HG03280 (cell line): ENCODE measurements around the gene R3HDM4.
"Not testable (repeated sequence)": the region's sequence is repeated elsewhere in the genome, so short reads cannot be mapped to it uniquely, and the experiment has no call there.

Experiments used
- ATAC-seq: cut with Tn5 transposase; IDR thresholded peaks from one replicate; pipeline ENCODE4 v1.9.1; 2021; ENCODE audit warnings: mild to moderate bottlenecking, moderate library complexity; ENCODE audit not compliant: unreplicated experiment

The R3HDM4 gene

DNA sequence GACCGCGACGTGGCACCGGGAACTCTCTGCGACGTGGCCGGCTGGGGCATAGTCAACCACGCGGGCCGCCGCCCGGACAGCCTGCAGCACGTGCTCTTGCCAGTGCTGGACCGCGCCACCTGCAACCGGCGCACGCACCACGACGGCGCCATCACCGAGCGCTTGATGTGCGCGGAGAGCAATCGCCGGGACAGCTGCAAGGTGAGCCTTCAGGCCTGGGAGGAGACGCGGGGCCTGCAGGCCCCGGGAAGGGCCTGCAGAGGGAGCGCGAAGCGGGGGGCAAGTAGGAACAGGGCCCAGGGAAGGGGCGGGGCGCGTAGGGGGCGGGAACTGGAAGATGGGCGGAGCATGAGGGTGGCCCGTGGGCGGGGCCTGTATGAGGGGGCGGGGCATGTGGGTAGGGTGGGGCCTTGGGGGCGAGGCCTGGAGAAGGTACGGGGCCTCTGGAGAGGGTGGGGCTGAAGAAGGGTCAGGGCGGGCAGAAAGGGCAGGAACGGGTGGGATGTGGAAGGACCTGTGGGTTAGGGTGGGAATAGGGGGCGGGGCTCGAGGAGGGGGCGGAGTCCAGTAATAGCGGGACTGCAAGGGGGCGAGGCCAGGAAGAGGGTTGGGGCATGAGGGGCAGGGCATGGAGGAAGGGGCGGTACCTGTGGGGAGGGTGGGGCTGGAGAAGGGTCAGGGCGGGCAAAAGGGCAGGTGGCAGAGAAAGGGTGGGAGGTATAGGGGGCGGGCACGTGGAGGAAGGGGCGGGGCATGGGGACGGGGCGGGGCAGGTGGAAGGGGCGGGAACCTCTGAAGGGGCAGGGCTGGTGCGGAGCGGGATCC lies 51.1 kb downstream of the R3HDM4 start:
- no peak for ATAC-seq

GRCh38 chr19:861141-861755 lies 51.8 kb downstream of the R3HDM4 start:
- no peak for ATAC-seq

DNA sequence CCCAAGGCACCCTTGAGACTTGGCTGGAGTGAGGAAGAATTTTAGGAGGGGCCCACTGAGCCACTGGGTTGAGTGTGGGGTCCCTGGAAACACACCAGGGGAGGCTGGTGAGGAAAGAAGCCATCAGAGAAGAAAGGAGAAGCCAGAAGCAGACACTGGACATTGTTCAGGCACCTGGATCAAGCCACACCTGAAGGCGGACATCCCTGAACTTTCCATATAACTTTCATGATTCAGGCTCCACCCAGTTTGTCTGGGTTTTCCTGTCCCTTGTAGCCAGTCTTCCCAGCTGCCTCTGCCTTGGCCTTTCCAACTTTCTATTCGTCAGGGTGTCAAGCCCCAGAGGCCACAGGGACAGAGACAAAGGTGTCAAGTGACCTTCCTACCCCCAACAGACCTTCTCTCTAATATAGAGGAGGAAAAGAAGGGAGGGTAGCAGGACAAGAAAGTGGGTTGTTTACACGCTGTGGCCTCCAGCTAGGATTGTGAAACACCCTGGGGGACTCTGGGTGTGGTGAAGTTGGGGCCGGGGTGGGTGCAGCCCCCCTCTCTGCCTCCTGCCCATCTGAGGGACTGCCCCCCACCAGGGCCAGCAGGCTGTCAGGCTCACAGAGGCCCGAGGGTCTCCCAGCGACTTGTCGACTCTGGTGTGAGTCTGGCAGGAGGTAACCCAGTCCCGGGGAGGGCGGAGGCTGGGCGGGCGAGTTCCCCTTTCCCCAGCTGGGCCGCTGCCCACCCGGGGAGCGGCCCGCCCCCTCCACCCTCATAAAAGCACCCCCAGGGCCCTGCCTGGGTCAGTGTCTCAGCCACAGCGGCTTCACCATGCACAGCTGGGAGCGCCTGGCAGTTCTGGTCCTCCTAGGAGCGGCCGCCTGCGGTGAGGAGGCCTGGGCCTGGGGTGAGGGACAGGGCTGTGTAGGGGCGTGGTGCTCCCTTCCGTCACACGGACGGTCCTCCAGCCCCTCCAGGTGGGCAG lies 53.9 kb downstream of the R3HDM4 start, which contains the start of gene CFD:
Gene CFD (plus strand): TSS at position 797 of the 976 bp plus-strand sequence. CDS start 26 bp downstream, at position 823.
- ATAC-seq, result no peak

- ATAC-seq, result no peak
These were observed 54.7 kb downstream of the R3HDM4 start for GRCh38 chr19:858284-858683.

- no peak for ATAC-seq
These were observed 57.4 kb downstream of the R3HDM4 start for GRCh38 chr19:855566-856120.

DNA sequence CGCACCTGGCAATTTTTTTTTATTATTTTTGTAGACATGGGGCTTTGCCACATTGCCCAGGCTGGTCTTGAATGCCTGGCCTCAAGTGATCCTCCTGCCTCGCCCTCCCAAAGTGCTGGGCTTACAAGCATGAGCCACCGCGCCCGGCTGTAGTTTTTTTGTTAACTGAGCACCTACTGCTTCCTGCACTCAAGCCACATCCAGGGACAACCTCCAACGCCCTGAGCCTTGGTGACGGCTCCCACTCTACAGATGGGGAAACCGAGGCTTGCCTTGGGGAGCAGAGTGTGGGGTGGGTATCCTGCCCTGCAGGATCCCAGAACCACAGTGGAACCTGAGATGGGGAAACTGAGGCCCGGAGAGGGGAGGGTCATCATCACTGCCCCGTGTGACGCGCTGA lies 57.9 kb downstream of the R3HDM4 start:
- no peak for ATAC-seq

DNA sequence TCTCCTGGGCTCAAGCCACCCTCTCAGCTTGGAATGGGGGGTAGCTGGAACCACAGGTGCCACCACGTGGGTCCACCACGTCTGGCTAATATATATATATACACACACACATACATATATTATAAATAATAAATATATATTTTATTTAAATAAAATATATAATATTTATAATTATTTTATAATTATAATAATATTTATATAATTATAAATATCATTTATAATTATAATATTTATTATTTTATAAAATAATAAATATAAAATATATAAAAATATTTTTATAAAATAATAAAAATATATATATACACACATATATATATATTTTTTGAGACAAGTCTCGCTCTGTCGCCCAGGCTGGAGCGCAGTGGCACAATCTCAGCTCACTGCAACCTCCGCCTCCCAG lies 58.5 kb downstream of the R3HDM4 start:
- no peak for ATAC-seq

DNA sequence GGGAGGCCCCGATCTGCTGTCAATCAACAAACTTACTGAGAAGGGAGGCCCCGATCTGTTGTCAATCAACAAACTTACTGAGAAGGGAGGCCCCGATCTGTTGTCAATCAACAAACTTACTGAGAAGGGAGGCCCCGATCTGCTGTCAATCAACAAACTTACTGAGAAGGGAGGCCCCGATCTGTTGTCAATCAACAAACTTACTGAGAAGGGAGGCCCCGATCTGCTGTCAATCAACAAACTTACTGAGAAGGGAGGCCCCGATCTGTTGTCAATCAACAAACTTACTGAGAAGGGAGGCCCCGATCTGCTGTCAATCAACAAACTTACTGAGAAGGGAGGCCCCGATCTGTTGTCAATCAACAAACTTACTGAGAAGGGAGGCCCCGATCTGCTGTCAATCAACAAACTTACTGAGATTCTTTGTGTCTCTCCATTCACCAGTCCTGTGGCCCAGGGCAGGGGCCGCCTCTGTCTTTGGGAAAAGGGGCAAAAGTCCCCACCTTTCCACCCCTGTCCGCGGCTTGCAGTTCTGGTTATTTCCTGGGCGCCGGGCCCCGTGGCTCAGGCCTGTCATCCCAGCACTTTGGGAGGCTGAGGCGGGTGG lies 59.3 kb downstream of the R3HDM4 start:
- not testable (repeated sequence) for ATAC-seq

GRCh38 chr19:853014-853585 lies 59.9 kb downstream of the R3HDM4 start:
- ATAC-seq, result no peak

DNA sequence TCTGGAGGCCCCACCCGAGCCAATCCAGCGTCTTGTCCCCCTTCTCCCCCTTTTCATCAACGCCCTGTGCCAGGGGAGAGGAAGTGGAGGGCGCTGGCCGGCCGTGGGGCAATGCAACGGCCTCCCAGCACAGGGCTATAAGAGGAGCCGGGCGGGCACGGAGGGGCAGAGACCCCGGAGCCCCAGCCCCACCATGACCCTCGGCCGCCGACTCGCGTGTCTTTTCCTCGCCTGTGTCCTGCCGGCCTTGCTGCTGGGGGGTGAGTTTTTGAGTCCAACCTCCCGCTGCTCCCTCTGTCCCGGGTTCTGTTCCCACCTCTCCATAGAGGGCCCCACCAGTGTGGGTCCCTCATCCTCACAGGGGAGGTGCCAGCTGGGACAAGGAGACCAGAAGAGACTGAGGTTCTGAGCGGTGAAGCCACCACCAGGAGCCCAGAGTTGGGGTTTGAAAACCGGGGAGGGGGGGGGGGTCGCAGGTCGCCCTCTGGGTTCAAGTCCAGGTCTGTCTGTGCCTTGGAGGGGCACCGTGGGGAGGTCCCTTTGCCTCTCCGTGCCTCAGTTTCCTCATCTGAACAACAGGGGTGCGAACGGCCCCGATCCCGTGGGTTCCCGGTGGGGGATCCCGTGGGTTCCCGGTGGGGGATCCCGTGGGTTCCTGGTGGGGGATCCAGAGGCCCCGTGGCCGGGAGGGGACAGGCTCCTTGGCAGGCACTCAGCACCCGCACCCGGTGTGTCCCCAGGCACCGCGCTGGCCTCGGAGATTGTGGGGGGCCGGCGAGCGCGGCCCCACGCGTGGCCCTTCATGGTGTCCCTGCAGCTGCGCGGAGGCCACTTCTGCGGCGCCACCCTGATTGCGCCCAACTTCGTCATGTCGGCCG lies 60.6 kb downstream of the R3HDM4 start, which contains the start of gene ELANE:
Gene ELANE (plus strand): TSS at position 168 of the 878 bp plus-strand sequence. CDS start 26 bp downstream, at position 194.
- ATAC-seq, result no peak

DNA sequence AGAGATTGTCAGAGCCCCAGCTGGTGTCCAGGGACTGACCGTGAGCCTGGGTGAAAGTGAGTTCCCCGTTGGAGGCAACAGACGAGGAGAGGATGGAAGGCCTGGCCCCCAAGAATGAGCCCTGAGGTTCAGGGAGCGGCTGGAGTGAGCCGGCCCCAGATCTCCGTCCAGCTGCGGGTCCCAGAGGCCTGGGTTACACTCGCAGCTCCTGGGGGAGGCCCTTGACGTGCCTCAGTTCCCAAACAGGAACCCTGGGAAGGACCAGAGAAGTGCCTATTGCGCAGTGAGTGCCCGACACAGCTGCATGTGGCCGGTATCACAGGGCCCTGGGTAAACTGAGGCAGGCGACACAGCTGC lies 62.1 kb downstream of the R3HDM4 start:
- ATAC-seq, result no peak

DNA sequence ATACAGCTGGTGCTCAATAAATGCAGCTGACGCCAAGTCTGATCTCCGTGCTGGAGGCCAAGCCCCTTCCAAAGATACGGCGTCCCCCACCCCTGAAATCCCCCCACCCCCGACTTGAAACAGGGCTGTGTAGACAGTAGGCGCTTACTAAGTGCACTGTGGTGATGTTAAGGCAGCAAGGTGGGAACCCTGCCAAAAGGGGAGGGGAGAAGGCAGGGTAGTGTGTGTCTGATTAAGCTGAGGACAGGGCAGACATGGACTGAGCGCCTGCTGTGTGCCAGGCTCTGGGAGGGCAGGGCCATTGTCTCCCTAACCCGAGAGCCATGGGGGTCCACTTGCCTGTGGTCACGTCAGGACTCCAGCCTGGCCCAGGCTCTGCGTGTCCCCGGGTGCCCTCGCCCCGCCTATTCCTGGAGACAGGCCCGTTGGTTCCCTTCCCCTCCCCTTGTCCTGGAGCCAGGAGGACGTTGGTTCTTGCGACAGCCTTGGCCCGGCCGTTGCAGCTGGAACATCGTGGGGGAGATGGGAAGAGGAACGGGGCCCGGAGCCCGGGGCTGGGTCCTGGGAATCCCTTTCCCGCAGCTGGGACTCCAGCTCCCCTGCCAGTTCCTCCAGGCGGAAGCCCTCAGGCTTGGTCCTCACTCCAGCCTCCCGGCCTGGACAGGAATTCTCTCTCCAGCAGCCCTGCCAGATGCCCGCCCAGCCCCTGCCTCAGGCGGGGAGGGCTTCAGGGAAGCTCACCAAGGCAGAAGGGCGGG lies 62.6 kb downstream of the R3HDM4 start:
- no peak for ATAC-seq

DNA sequence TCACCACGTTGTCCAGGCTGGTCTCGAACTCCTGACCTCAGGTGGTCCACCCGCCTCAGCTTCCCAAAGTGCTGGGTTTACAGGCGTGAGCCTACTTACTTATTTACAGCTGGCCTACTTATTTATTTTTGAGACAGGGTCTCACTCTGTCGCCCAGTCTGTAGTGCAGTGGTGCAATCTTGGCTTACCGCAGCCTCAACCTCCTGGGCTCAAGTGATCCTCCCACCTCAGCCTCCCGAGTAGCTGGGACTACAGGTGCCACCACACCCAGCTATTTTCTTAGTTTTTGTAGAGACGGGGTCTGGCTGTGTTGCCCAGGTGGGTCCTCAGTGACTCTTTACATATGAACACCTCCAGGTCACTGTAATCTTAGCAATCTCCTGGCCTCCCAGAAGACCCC lies 63.8 kb downstream of the R3HDM4 start:
- ATAC-seq, result not testable (repeated sequence)

- no peak for ATAC-seq
These were observed 64.6 kb downstream of the R3HDM4 start for GRCh38 chr19:848386-848921.
